A673 (cell line): Measurements from ENCODE around the gene VANGL2.

Source experiments
- EZH2 ChIP-seq: fragments of 200-600 bp; sonication (generic); IDR thresholded peaks from 2 replicates; pipeline ENCODE4 v1.6.1; 2017; ENCODE audit warnings: borderline replicate concordance, low read depth, mild to moderate bottlenecking, mixed read lengths, antibody characterized with exemption, low read length; ENCODE audit not compliant: poor library complexity, severe bottlenecking
- TF ChIP-seq, protein P1 (sequence below): fragments of 300-800, 200-600 bp; sonication (generic); conservative IDR thresholded peaks from 2 replicates; pipeline ENCODE4 v1.5.1; 2017; ENCODE audit warnings: low read depth, mild to moderate bottlenecking, antibody characterized with exemption, low read length, moderate library complexity, mixed read lengths

DNA sequence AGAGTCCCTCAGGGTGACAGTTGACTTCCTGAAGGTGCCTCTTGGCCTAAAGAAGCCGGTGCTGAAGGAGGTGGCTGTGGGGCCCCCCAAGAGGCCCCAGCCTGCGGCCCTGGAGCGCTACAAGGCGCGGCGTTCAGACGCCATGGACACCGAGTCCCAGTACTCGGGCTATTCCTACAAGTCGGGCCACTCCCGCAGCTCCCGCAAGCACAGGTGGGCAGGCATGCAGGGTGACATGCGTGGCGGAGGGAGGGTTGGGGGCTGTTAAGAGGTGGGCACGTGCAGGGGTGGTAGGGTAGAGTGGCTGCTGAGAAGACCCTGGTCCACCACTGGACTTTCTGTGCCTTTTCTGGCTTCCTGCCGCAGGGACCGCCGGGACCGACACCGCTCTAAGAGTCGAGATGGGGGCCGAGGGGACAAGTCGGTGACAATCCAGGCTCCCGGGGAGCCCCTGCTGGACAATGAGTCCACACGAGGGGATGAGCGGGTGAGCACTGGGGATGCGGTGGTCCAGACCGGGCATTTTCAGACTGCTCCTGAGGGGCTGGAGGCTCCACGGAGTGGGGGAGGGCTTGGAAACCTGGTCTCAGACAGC, 15.4 kb downstream of the VANGL2 start:
- TF ChIP-seq, protein P1, sequence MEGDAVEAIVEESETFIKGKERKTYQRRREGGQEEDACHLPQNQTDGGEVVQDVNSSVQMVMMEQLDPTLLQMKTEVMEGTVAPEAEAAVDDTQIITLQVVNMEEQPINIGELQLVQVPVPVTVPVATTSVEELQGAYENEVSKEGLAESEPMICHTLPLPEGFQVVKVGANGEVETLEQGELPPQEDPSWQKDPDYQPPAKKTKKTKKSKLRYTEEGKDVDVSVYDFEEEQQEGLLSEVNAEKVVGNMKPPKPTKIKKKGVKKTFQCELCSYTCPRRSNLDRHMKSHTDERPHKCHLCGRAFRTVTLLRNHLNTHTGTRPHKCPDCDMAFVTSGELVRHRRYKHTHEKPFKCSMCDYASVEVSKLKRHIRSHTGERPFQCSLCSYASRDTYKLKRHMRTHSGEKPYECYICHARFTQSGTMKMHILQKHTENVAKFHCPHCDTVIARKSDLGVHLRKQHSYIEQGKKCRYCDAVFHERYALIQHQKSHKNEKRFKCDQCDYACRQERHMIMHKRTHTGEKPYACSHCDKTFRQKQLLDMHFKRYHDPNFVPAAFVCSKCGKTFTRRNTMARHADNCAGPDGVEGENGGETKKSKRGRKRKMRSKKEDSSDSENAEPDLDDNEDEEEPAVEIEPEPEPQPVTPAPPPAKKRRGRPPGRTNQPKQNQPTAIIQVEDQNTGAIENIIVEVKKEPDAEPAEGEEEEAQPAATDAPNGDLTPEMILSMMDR = no peak
- TF ChIP-seq EZH2 = no peak
